MCF 10A (cell line): Measurements from ENCODE around the gene COA1. TPM values are rescaled to one million over a fixed set of nuclear protein-coding genes. Genes with fewer than 3 reads are reported as not detected.
A peak's percentile ranks its signal among the peaks of the same experiment; 100 is the strongest.
"Not testable (repeated sequence)": the region's sequence is repeated elsewhere in the genome, so short reads cannot be mapped to it uniquely, and the experiment has no call there.

ENCODE experiments used
- BruUV-seq: library from RNA; stranded (reverse); fragments of 400-500 nt; replicated peaks from 2 replicates; lab custom pipeline; 2021; lab: Mats Ljungman, UMichigan
- CTCF ChIA-PET: fragments of 300-600 bp; sonication (Branson Sonifier 250); formaldehyde crosslinking; extraction: SDS; loops from one replicate; lab custom pipeline; 2021; ENCODE audit warnings: antibody characterized with exemption, inconsistent platforms; lab: Yijun Ruan, JAX
- POLR2A ChIA-PET: fragments of 300-600, 350-650 bp; sonication (Branson Sonifier 250); formaldehyde crosslinking; extraction: SDS; loops from one replicate; lab custom pipeline; 2020; ENCODE audit warnings: antibody characterized with exemption, inconsistent platforms; lab: Yijun Ruan, JAX
- DNase-seq: peaks from one replicate; pipeline ENCODE4 v3.0.0-alpha.2; 2018; ENCODE audit not compliant: unreplicated experiment
- H3K27ac Mint-ChIP-seq: one replicate; pipeline ENCODE4 v1.8.0; 2022; ENCODE audit warnings: mild to moderate bottlenecking, low read depth, mixed read lengths; ENCODE audit not compliant: unreplicated experiment
- H3K27me3 Mint-ChIP-seq: one replicate; pipeline ENCODE4 v1.8.0; 2022; ENCODE audit warnings: mixed read lengths; ENCODE audit not compliant: insufficient read depth, unreplicated experiment
- H3K36me3 Mint-ChIP-seq: one replicate; pipeline ENCODE4 v1.8.0; 2022; ENCODE audit warnings: mild to moderate bottlenecking, moderate library complexity, mixed read lengths; ENCODE audit not compliant: insufficient read depth, unreplicated experiment
- H3K4me1 Mint-ChIP-seq: one replicate; pipeline ENCODE4 v1.8.0; 2022; ENCODE audit warnings: mixed read lengths; ENCODE audit not compliant: insufficient read depth, unreplicated experiment
- H3K4me3 Mint-ChIP-seq: one replicate; pipeline ENCODE4 v1.8.0; 2022; ENCODE audit warnings: mild to moderate bottlenecking, moderate library complexity, mixed read lengths; ENCODE audit not compliant: unreplicated experiment
- H3K9me3 Mint-ChIP-seq: one replicate; pipeline ENCODE4 v1.8.0; 2022; ENCODE audit warnings: mixed read lengths; ENCODE audit not compliant: unreplicated experiment
- CTCF ChIP-seq: fragments of 200-600 bp; IDR thresholded peaks from one replicate; pipeline ENCODE4 v1.8.0; 2022; ENCODE audit warnings: antibody characterized with exemption, mild to moderate bottlenecking; ENCODE audit not compliant: unreplicated experiment
- intact Hi-C: fragments of 100-400 bp; cut with micrococcal nuclease; formaldehyde crosslinking; loops from 2 replicates; pipeline ENCODE4 v1.14.1; 2022
- total RNA-seq: library from RNA; stranded (reverse); gene quantifications from 2 replicates; pipeline ENCODE4 v1.2.3, GENCODE V29; 2022

Gene COA1
- total RNA-seq, 1 experiment from 2014 or later = 68.5 TPM

GRCh38 chr7:43631559-43631958 is 97.8 kb downstream of the COA1 start:
- Mint-ChIP-seq H3K4me3 (no peak overlapping the region), H3K36me3 (peaks cover 83% of the 10 kb centered on the region), H3K4me1 (peaks cover 20% of the 10 kb centered on the region), H3K27ac (no peak overlapping the region), H3K27me3 (no peaks in the 10 kb centered on the region), H3K9me3 (no peaks in the 10 kb centered on the region)
- no TSS peak for BruUV-seq
- CTCF ChIA-PET = interaction anchor here (0.6 kb wide), 1 partner anchor 69 kb away, joined by 3 read pairs; no protein-coding TSS in a partner anchor
- intact Hi-C loops = no loop called here
- POLR2A ChIA-PET = interaction anchor here (0.6 to 6.2 kb wide), 2 partner anchors 8 to 47 kb away, joined by 3 to 49 read pairs; partner anchors contain the start of gene STK17A
- TF ChIP-seq CTCF = no peak
- DNase-seq = no peak

- no peak for TF ChIP-seq CTCF
- intact Hi-C loops = no loop called here
- POLR2A ChIA-PET = interaction anchor here (0.7 to 1.9 kb wide), 4 partner anchors 18 to 68 kb away, joined by 3 to 5 read pairs (median 4); partner anchors contain the start of gene STK17A
- no TSS peak for BruUV-seq
- H3K9me3 Mint-ChIP-seq = no peaks in the 10 kb centered on the region
- DNase-seq = no peak
- no peak overlapping the region for H3K4me3 Mint-ChIP-seq
- H3K27me3 Mint-ChIP-seq = no peaks in the 10 kb centered on the region
- CTCF ChIA-PET = interaction anchor here (1.3 kb wide), 1 partner anchor 14 kb away, joined by 3 read pairs; no protein-coding TSS in a partner anchor
- no peak overlapping the region for H3K27ac Mint-ChIP-seq
- H3K4me1 Mint-ChIP-seq = peaks cover 20% of the 10 kb centered on the region
- peaks cover 94% of the 10 kb centered on the region for H3K36me3 Mint-ChIP-seq
These were observed 98.8 kb downstream of the COA1 start for GRCh38 chr7:43630482-43630881.

DNA sequence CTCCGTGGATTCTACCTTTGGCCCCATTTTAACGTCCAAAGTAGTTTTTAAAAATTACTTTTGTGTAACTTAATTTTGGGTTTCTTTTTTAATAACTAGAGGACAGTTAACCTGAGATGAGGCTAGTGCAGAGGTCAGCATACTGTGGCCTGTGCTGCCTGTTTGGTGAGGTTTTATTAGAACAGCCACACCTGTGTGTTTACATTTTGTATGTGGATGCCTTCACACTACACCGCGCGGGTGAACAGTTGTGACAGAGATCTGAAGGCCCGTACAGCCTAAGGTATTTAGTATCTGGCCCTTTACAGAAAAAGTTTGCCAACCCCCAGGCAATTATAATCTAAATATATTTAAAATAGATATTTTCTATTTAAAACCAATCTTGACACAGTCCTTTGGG is 99.5 kb downstream of the COA1 start:
- Mint-ChIP-seq H3K27me3 (no peaks in the 10 kb centered on the region), H3K4me1 (peaks cover 21% of the 10 kb centered on the region), H3K4me3 (no peak overlapping the region), H3K27ac (no peak overlapping the region), H3K36me3 (peaks cover 99% of the 10 kb centered on the region), H3K9me3 (no peaks in the 10 kb centered on the region)
- TF ChIP-seq CTCF = no peak
- BruUV-seq = no TSS peak
- ChIA-PET POLR2A (interaction anchor here (0.6 to 1.9 kb wide), 5 partner anchors 18 to 579 kb away, joined by 3 to 5 read pairs (median 3); partner anchors contain the start of gene STK17A), CTCF (interaction anchor here (1.3 kb wide), 1 partner anchor 13 kb away, joined by 3 read pairs; no protein-coding TSS in a partner anchor)
- intact Hi-C loops = no loop called here
- no peak for DNase-seq

DNA sequence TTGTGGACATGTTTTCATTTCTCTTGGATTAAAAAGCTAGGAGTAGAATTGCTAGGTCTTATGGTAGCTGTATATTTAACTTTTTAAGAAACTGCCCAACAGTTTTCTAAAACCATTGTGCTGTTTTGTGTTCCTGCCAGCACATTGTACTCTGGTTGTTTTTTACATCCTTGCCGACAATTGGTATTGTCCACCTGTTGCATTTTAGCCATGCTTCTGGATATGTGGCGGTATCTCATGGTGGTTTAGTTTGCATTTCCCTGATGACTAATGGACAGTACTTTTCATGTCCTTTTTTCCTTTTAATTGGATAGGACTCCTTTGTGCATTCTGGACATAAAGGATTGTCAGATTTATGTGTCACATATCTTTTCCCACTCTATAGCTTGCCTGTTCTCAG is 100.9 kb downstream of the COA1 start:
- H3K4me1 Mint-ChIP-seq = peaks cover 21% of the 10 kb centered on the region
- H3K36me3 Mint-ChIP-seq = peaks cover 99% of the 10 kb centered on the region
- no peaks in the 10 kb centered on the region for H3K27me3 Mint-ChIP-seq
- ChIA-PET POLR2A (interaction anchor here (0.6 to 1.8 kb wide), 6 partner anchors 15 to 101 kb away, joined by 3 to 4 read pairs (median 3); partner anchors contain the start of gene COA1), CTCF (interaction anchor here (0.6 to 4.0 kb wide), 2 partner anchors 23 to 46 kb away, joined by 4 to 19 read pairs; partner anchors contain the start of gene STK17A)
- intact Hi-C loops = no loop called here
- H3K27ac Mint-ChIP-seq = no peak overlapping the region
- H3K9me3 Mint-ChIP-seq = no peaks in the 10 kb centered on the region
- H3K4me3 Mint-ChIP-seq = no peak overlapping the region
- BruUV-seq = no TSS peak
- no peak for TF ChIP-seq CTCF
- no peak for DNase-seq

DNA sequence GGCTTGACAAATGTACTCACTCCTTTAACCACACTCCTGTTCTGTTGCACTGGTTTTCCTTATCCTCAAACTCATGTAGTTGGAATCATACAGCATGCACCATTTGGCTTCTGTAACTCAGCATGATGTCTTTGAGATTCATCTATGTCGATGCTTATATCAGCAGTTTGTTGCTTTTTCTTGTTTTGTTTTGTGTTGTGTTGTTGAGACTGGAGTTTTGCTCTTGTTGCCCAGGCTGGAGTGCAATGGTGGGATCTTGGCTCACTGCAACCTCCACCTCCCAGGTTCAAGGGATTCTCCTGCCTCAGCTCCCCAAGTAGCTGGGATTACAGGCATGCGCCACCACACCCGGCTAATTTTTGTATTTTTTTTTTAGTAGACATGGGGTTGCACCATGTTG is 101.5 kb downstream of the COA1 start:
- intact Hi-C loops, BruUV-seq, H3K27me3 Mint-ChIP-seq, H3K4me3 Mint-ChIP-seq, DNase-seq, H3K9me3 Mint-ChIP-seq: not testable (repeated sequence)
- Mint-ChIP-seq H3K4me1 (peaks cover 21% of the 10 kb centered on the region), H3K36me3 (peaks cover 99% of the 10 kb centered on the region), H3K27ac (peak overlapping the region; percentile 15)
- POLR2A ChIA-PET = interaction anchor here (0.6 to 1.1 kb wide), 4 partner anchors 14 to 72 kb away, joined by 3 read pairs; no protein-coding TSS in a partner anchor
- CTCF ChIA-PET = interaction anchor here (0.6 to 4.0 kb wide), 3 partner anchors 23 to 172 kb away, joined by 3 to 19 read pairs (median 4); partner anchors contain the start of gene STK17A
